Natural killer cell (primary cell): ENCODE measurements around the gene NPHP4. TPM values are rescaled to one million over a fixed set of nuclear protein-coding genes. Genes with fewer than 3 reads are reported as not detected.

Source experiments
- ATAC-seq, 3 donors: fragments of 150-1000 bp in 2 of 3; fragments of 200-7000 bp in 1 of 3; cut with Tn5 transposase; 1 replicate in 1 of 3; 2 replicates in 2 of 3; pipeline ENCODE4 v1.10.0; 2021; ENCODE audit warnings: mild to moderate bottlenecking in 2 of 3, moderate library complexity in 2 of 3
- DNase-seq, 2 donors: peaks; one replicate each; pipeline versions ENCODE4 v3.0.0 to v3.0.0-alpha.2; 2013 to 2021; ENCODE audit warnings: mixed read lengths in 1 of 2
- H3K27ac ChIP-seq: one replicate; pipeline ENCODE4 v1.5.1; 2013; ENCODE audit warnings: mild to moderate bottlenecking, low read length
- H3K27me3 ChIP-seq: one replicate; pipeline ENCODE4 v1.6.1; 2013; ENCODE audit warnings: low read length; ENCODE audit not compliant: control insufficient read depth, insufficient read depth
- H3K36me3 ChIP-seq: one replicate; pipeline ENCODE4 v1.6.1; 2013; ENCODE audit warnings: low read length; ENCODE audit not compliant: control insufficient read depth, insufficient read depth
- H3K4me1 ChIP-seq: one replicate; pipeline ENCODE4 v1.6.1; 2013; ENCODE audit warnings: low read length; ENCODE audit not compliant: control insufficient read depth, insufficient read depth
- H3K4me3 ChIP-seq: one replicate; pipeline ENCODE4 v1.5.1; 2013; ENCODE audit warnings: low read length
- H3K9me3 ChIP-seq: one replicate; pipeline ENCODE4 v1.6.1; 2013; ENCODE audit warnings: low read length; ENCODE audit not compliant: control insufficient read depth, insufficient read depth
- H3K27ac Mint-ChIP-seq, 2 donors: one replicate each; pipeline ENCODE4 v1.8.0; 2022; ENCODE audit warnings: mild to moderate bottlenecking in 2 of 2, mixed read lengths in 2 of 2, moderate library complexity in 1 of 2
- H3K27me3 Mint-ChIP-seq, 2 donors: one replicate each; pipeline ENCODE4 v1.8.0; 2022; ENCODE audit warnings: low read depth in 2 of 2, mixed read lengths in 2 of 2
- H3K36me3 Mint-ChIP-seq: one replicate; pipeline ENCODE4 v1.8.0; 2022; ENCODE audit warnings: mixed read lengths
- H3K4me1 Mint-ChIP-seq, 2 donors: one replicate each; pipeline ENCODE4 v1.8.0; 2022; ENCODE audit warnings: mixed read lengths in 2 of 2
- H3K4me3 Mint-ChIP-seq: one replicate; pipeline ENCODE4 v1.8.0; 2022; ENCODE audit warnings: mild to moderate bottlenecking, moderate library complexity, mixed read lengths
- H3K9me3 Mint-ChIP-seq, 2 donors: one replicate each; pipeline ENCODE4 v1.8.0; 2022; ENCODE audit warnings: mixed read lengths in 2 of 2
- CTCF ChIP-seq: fragments of 200-600 bp; IDR thresholded peaks from one replicate; pipeline ENCODE4 v1.8.0; 2022; ENCODE audit warnings: antibody characterized with exemption
- WGBS: methylation state at CpG from one replicate; pipeline ENCODE4 v1.1.7; 2013; ENCODE audit warnings: missing lambda C conversion rate; ENCODE audit not compliant: insufficient coverage; 5-methylcytosine and 5-hydroxymethylcytosine counted together
- intact Hi-C: fragments of 100-400 bp; cut with micrococcal nuclease; formaldehyde crosslinking; loops from one replicate; pipeline ENCODE4 v1.14.2; 2022
- total RNA-seq, 4 donors: library from RNA; stranded (reverse); fragments of 120-200 nt in 1 of 4; gene quantifications; one replicate each; pipeline versions ENCODE4 v1.2.3 to v1.2.4, GENCODE V29; 2013 to 2022

The NPHP4 gene
- total RNA-seq, 3 donors from 2014 or later (not counting 1 experiment from before 2014, with no cell fraction given) = 6.3 to 14.7 (median 10.1) TPM

DNA sequence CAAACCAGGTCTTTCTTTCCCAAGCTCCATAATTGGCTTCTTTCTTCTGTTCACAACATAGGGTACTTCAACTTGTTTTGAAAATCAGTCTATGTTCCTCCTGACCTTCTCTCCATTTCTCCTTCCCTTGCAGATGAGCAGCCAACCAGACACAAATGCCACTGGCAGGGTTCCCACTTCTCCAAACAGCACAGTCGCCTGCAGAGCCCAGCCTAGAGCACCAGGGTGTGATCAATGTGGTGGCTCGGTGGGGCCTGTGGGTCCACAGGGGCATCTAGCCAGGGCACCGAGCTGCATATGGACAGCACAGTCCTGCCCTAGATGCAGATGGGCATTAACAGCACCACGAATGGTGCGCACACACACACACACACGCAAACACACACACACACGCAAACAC is 112.8 kb downstream of the NPHP4 start:
- Mint-ChIP-seq H3K4me1 (no peaks in the 10 kb centered on the region), H3K27ac (no peak overlapping the region), H3K36me3 (no peaks in the 10 kb centered on the region), H3K27me3 (no peaks in the 10 kb centered on the region), H3K4me3 (no peak overlapping the region), H3K9me3 (no peaks in the 10 kb centered on the region)
- no peak for TF ChIP-seq CTCF
- no peaks in the 10 kb centered on the region for H3K9me3 ChIP-seq
- H3K4me1 ChIP-seq = no peaks in the 10 kb centered on the region
- no peak overlapping the region for H3K4me3 ChIP-seq
- ATAC-seq (no peak), DNase-seq (no peak)
- intact Hi-C loops = no loop called here
- H3K36me3 ChIP-seq = peaks cover 7% of the 10 kb centered on the region
- no peaks in the 10 kb centered on the region for H3K27me3 ChIP-seq
- WGBS = 75% methylated on average over 7 of the region's 7 CpGs
- H3K27ac ChIP-seq = no peak overlapping the region

DNA sequence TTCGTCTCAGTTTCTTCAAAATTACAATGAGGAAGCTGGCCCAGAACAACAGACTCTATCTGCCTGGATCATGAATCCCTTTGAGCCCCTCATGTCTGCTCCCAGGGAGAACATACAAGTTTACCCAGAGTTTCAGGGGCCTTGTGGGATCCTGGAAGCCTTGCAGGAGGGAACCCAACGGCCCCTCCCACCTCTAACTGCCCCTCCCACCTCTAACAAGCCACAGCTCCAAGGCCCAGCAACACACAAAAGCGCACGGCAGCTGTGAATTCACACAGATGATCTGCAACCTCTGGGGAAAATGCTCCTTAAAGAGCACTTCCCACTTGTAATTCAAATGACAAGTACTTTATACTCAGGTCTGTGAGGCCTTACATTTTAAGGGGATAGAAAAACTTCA is 113.3 kb downstream of the NPHP4 start:
- Mint-ChIP-seq H3K27me3 (no peaks in the 10 kb centered on the region), H3K27ac (no peak overlapping the region), H3K36me3 (no peaks in the 10 kb centered on the region), H3K9me3 (no peaks in the 10 kb centered on the region), H3K4me3 (no peak overlapping the region), H3K4me1 (no peaks in the 10 kb centered on the region)
- intact Hi-C loops = no loop called here
- no peak for ATAC-seq
- Histone ChIP-seq H3K9me3 (no peaks in the 10 kb centered on the region), H3K4me1 (no peaks in the 10 kb centered on the region), H3K4me3 (no peak overlapping the region), H3K27me3 (no peaks in the 10 kb centered on the region), H3K36me3 (peaks cover 8% of the 10 kb centered on the region), H3K27ac (no peak overlapping the region)
- whole genome bisulfite sequencing = 85% methylated on average over 4 of the region's 4 CpGs
- DNase-seq = no peak
- no peak for TF ChIP-seq CTCF

DNA sequence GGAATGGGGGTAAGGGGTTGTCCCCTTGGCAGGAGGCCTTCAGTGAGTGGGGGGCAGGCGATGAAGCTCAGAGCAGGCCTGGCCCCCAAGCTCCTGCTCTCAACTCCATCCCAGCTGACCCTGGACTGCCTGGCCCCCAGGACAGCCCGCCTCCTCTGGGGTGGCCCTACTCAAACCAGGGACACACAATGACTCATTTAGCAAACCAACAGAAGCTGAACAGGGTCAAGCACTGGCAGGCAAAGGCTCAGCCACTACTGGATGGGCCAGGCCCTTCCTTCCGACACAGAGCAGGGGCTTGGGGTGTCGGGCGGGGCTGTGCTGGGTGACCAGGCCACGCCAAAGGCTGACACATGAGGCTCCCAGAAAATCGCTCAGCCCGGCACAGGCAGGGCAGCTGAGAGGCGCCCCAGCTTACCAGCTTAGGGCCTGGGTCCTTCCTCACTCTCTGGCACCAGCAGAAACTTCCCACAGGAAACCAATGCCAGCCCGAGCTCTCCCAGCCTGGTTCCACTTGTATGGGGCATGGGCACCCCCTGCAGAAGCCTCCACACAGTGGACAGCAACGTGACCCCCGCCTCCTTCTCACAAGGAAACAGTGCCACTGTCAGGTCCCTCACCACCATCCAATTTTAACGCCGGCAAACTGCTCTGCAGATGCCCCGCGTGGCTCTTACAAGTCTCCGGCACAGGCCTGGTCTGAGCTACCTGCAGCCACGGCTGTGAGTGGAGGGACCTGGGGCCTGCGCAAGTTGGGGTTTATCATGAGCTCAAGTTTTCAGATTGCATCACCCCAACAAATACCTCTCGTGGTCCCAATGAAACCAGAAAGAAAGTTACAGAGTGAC is 114.3 kb downstream of the NPHP4 start:
- H3K36me3 ChIP-seq = peaks cover 8% of the 10 kb centered on the region
- H3K9me3 Mint-ChIP-seq = no peaks in the 10 kb centered on the region
- intact Hi-C loops = no loop called here
- ATAC-seq = no peak
- no peak for DNase-seq
- H3K36me3 Mint-ChIP-seq = no peaks in the 10 kb centered on the region
- H3K27me3 Mint-ChIP-seq = no peaks in the 10 kb centered on the region
- TF ChIP-seq CTCF = no peak
- H3K27ac ChIP-seq = no peak overlapping the region
- no peaks in the 10 kb centered on the region for H3K4me1 Mint-ChIP-seq
- H3K9me3 ChIP-seq = no peaks in the 10 kb centered on the region
- no peaks in the 10 kb centered on the region for H3K27me3 ChIP-seq
- H3K4me3 Mint-ChIP-seq = no peak overlapping the region
- WGBS = 96% methylated on average over 20 of the region's 20 CpGs
- H3K27ac Mint-ChIP-seq = no peak overlapping the region
- H3K4me1 ChIP-seq = no peaks in the 10 kb centered on the region
- H3K4me3 ChIP-seq = no peak overlapping the region

GRCh38 chr1:5877001-5877400 is 115.2 kb downstream of the NPHP4 start:
- Histone ChIP-seq H3K36me3 (peaks cover 8% of the 10 kb centered on the region), H3K27me3 (no peaks in the 10 kb centered on the region), H3K9me3 (no peaks in the 10 kb centered on the region), H3K27ac (no peak overlapping the region), H3K4me1 (no peaks in the 10 kb centered on the region), H3K4me3 (no peak overlapping the region)
- Mint-ChIP-seq H3K27ac (no peak overlapping the region), H3K4me1 (no peaks in the 10 kb centered on the region), H3K4me3 (no peak overlapping the region), H3K9me3 (no peaks in the 10 kb centered on the region), H3K36me3 (no peaks in the 10 kb centered on the region), H3K27me3 (no peaks in the 10 kb centered on the region)
- DNase-seq (no peak), ATAC-seq (no peak)
- intact Hi-C loops = no loop called here
- 87% methylated on average over 22 of the region's 22 CpGs for WGBS
- TF ChIP-seq CTCF = no peak
